Measurements from ENCODE around the gene OLFML2B. TPM values are rescaled to one million over a fixed set of nuclear protein-coding genes. Genes with fewer than 3 reads are reported as not detected.

OLFML2B gene
- polyA plus RNA-seq, 2 of the 4 experiments (the other 2 are of a cell fraction), result 0.10 to 0.79 TPM

DNA sequence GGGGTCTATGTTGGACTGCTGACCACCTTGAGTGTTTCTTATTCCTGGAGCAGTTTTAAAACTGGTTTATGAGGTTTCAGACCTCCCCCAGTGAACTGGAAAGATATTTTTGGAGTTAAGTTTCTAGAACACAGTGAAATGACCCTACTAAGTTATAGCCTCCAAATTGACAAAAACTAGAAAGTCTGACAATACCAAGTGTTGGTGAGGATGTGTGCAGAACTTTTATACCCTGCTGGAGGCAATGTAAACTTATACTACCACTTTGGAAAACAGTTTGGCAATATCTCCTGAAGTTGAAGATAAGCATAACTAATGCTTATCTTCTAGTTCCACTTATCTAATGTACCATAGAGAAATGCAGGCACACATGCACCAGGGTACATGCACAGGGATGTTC lies 10.4 kb downstream of the OLFML2B start:
- Histone ChIP-seq H3K9me3 (peaks cover 8% of the 10 kb centered on the region; the same call in 2 of the 3 replicates), H3K4me2 (no peak overlapping the region), H3K4me3 (no peak overlapping the region), H3K27ac (no peak overlapping the region), H3K4me1 (no peaks in the 10 kb centered on the region)
- TF ChIP-seq RNF2 (IDR thresholded peaks at IDR 0.05; ENCODE audit: borderline replicate concordance, low read depth) (no peak), POLR2A (IDR thresholded peaks at IDR 0.05; ENCODE audit: low read length) (no peak), MAFK (IDR thresholded peaks at IDR 0.05; ENCODE audit: partially characterized antibody) (no peak), MYC (IDR thresholded peaks at IDR 0.05; ENCODE audit: borderline replicate concordance, low read length) (no peak), RAD21 (conservative IDR thresholded peaks at IDR 0.05 in 1 of 2, IDR thresholded peaks at IDR 0.05 in 1 of 2) (no peak), HOXA7 (CRISPR knock-in tag; IDR thresholded peaks at IDR 0.05) (no peak), FOXS1 (CRISPR knock-in tag; IDR thresholded peaks at IDR 0.05) (no peak), ESRRA (IDR thresholded peaks at IDR 0.05; ENCODE audit: borderline replicate concordance, low read length) (no peak), SREBF2 (IDR thresholded peaks at IDR 0.05) (no peak), ZSCAN20 (CRISPR knock-in tag; IDR thresholded peaks at IDR 0.05) (no peak)
- TF ChIP-seq, protein P1, sequence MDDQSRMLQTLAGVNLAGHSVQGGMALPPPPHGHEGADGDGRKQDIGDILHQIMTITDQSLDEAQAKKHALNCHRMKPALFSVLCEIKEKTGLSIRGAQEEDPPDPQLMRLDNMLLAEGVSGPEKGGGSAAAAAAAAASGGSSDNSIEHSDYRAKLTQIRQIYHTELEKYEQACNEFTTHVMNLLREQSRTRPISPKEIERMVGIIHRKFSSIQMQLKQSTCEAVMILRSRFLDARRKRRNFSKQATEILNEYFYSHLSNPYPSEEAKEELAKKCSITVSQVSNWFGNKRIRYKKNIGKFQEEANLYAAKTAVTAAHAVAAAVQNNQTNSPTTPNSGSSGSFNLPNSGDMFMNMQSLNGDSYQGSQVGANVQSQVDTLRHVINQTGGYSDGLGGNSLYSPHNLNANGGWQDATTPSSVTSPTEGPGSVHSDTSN (IDR thresholded peaks at IDR 0.05), result no peak
- ATAC-seq (no peak), DNase-seq (ENCODE audit: low read depth in 1 of 2, low spot score in 1 of 2) (no peak), FAIRE-seq (no peak)
- POLR2A ChIA-PET, result no interaction called here
- CTCF ChIA-PET, result no interaction called here

GRCh38 chr1:162011337-162012012 lies 12.2 kb downstream of the OLFML2B start:
- WGBS (ENCODE audit: missing lambda C conversion rate), result 58% methylated on average over 7 of the region's 9 CpGs
- H3K4me1 ChIP-seq, result no peaks in the 10 kb centered on the region
- DNase-seq (ENCODE audit: low read depth in 1 of 2, low spot score in 1 of 2) (no peak), FAIRE-seq (no peak), ATAC-seq (no peak)
- H3K4me2 ChIP-seq, result no peak overlapping the region
- ChIA-PET POLR2A (no interaction called here), CTCF (interaction anchor here (1.4 kb wide), 1 partner anchor 219 kb away, joined by 7 read pairs; no protein-coding TSS in a partner anchor)
- no peak overlapping the region for H3K27ac ChIP-seq
- TF ChIP-seq KDM1A (IDR thresholded peaks at IDR 0.05; ENCODE audit: low read depth), result no peak
- no peak for TF ChIP-seq TFCP2L1 (CRISPR knock-in tag; IDR thresholded peaks at IDR 0.05)
- TF ChIP-seq ELK1 (IDR thresholded peaks at IDR 0.05; ENCODE audit: low read depth, low read length), result no peak
- no peak for TF ChIP-seq CHD2 (IDR thresholded peaks at IDR 0.05; ENCODE audit: low read length, partially characterized antibody)
- TF ChIP-seq KDM5A (IDR thresholded peaks at IDR 0.05), result no peak
- no peak for TF ChIP-seq BHLHE40 (IDR thresholded peaks at IDR 0.05; ENCODE audit: low read depth, low read length)
- no peak for TF ChIP-seq POLR2A (IDR thresholded peaks at IDR 0.05; ENCODE audit: low read length)
- TF ChIP-seq, protein P2, sequence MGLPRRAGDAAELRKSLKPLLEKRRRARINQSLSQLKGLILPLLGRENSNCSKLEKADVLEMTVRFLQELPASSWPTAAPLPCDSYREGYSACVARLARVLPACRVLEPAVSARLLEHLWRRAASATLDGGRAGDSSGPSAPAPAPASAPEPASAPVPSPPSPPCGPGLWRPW (IDR thresholded peaks at IDR 0.05), result no peak
- H3K9me3 ChIP-seq, result peaks cover 8% of the 10 kb centered on the region; the same call in 2 of the 3 replicates
- no peak overlapping the region for H3K4me3 ChIP-seq

DNA sequence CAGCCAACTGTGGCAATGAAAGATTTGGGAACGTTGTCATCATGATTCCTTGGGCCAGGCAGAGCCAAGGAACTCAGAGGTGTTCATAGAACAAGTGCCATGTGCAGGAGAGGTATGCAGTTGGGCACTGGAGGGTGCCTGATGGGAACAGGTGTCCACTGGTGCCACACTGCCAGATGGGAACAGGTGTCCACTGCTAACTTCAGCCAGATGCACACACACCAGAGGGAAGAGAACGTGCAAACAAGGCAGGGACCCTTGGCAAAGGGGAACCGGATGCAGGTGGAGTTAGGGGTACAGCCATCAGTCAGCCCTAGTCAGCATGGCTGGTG lies 13.5 kb downstream of the OLFML2B start:
- no peak overlapping the region for H3K27ac ChIP-seq
- no peak overlapping the region for H3K4me2 ChIP-seq
- no peak for ATAC-seq
- POLR2A ChIA-PET, result no interaction called here
- DNase-seq (ENCODE audit: low read depth in 1 of 2, low spot score in 1 of 2), result no peak
- peaks cover 8% of the 10 kb centered on the region; the same call in 2 of the 3 replicates for H3K9me3 ChIP-seq
- H3K4me3 ChIP-seq, result no peak overlapping the region
- H3K4me1 ChIP-seq, result no peaks in the 10 kb centered on the region
- WGBS (ENCODE audit: missing lambda C conversion rate), result 48% methylated on average over 3 of the region's 3 CpGs
- CTCF ChIA-PET, result no interaction called here
- FAIRE-seq, result no peak
- TF ChIP-seq HOXA7 (CRISPR knock-in tag; IDR thresholded peaks at IDR 0.05) (no peak), BCL3 (IDR thresholded peaks at IDR 0.05) (no peak), ZFP36 (IDR thresholded peaks at IDR 0.05; ENCODE audit: borderline replicate concordance, partially characterized antibody) (no peak), SREBF2 (IDR thresholded peaks at IDR 0.05) (no peak), ZSCAN20 (CRISPR knock-in tag; IDR thresholded peaks at IDR 0.05) (no peak), ZNF302 (CRISPR knock-in tag; IDR thresholded peaks at IDR 0.05) (no peak), BHLHE40 (IDR thresholded peaks at IDR 0.05; ENCODE audit: low read depth, low read length) (no peak), CHD4 (IDR thresholded peaks at IDR 0.05; ENCODE audit: borderline replicate concordance) (no peak), FOSB (CRISPR knock-in tag; IDR thresholded peaks at IDR 0.05) (no peak), RCOR1 (IDR thresholded peaks at IDR 0.05; ENCODE audit: low read depth, low read length) (no peak), PHF8 (IDR thresholded peaks at IDR 0.05; ENCODE audit: borderline replicate concordance, low read depth) (no peak), JUNB (IDR thresholded peaks at IDR 0.05) (no peak), MAFK (IDR thresholded peaks at IDR 0.05; ENCODE audit: partially characterized antibody) (no peak), TP53 (CRISPR knock-in tag; IDR thresholded peaks at IDR 0.05) (no peak)
- TF ChIP-seq, protein P3, sequence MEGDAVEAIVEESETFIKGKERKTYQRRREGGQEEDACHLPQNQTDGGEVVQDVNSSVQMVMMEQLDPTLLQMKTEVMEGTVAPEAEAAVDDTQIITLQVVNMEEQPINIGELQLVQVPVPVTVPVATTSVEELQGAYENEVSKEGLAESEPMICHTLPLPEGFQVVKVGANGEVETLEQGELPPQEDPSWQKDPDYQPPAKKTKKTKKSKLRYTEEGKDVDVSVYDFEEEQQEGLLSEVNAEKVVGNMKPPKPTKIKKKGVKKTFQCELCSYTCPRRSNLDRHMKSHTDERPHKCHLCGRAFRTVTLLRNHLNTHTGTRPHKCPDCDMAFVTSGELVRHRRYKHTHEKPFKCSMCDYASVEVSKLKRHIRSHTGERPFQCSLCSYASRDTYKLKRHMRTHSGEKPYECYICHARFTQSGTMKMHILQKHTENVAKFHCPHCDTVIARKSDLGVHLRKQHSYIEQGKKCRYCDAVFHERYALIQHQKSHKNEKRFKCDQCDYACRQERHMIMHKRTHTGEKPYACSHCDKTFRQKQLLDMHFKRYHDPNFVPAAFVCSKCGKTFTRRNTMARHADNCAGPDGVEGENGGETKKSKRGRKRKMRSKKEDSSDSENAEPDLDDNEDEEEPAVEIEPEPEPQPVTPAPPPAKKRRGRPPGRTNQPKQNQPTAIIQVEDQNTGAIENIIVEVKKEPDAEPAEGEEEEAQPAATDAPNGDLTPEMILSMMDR (IDR thresholded peaks at IDR 0.05), result no peak
- TF ChIP-seq, protein P2 (IDR thresholded peaks at IDR 0.05), result no peak
